NCI-H146 (cell line): ENCODE results near the gene TCF3.
"Not testable (repeated sequence)": the region's sequence is repeated elsewhere in the genome, so short reads cannot be mapped to it uniquely, and the experiment has no call there.

Experiments used
- DNase-seq: peaks from one replicate; lab custom pipeline; 2025; lab: John Stamatoyannopoulos, UW

The TCF3 gene

GRCh38 chr19:1672769-1673644, 20.6 kb upstream of the TCF3 start:
- no peak for DNase-seq

DNA sequence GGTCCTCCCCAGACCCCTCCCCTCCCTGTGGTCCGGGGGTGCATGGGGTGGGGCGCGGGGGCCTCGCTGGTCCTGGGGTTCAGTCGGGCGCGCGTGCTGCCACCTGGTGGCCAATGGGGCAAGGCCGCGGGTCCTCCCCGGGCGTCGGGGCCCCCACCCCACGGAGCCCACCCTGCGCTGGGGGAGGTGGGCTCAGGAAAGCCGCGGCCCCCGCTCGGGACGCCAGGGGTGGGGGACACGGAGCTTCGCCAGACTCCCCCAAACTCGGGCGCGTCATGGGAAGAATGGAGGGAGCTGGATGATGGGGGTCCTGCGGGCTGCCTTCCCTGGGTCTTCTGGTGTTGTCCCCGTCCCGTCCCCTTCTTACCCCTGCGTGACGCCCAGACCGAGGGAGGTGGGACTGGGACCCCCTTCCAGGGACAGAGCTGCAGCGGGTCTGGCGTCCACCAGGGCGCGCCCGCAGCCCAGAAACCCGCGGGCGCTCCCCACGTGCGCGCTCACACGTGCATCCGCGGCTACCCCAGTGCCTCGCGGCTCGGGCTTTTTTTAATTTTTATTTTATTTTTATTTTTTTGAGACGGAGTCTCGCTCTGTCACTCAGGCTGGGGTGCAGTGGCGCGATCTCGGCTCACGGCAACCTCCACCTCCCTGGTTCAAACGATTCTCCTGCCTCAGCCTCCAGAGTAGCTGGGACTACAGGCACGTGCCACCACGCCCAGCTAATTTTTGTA, 19.8 kb upstream of the TCF3 start:
- DNase-seq, result no peak

GRCh38 chr19:1671716-1672037, 19.3 kb upstream of the TCF3 start:
- no peak for DNase-seq

GRCh38 chr19:1670747-1671146, 18.3 kb upstream of the TCF3 start:
- not testable (repeated sequence) for DNase-seq

- no peak for DNase-seq
These were observed 16.3 kb upstream of the TCF3 start for GRCh38 chr19:1668486-1669270.

GRCh38 chr19:1668048-1668485, 15.7 kb upstream of the TCF3 start:
- no peak for DNase-seq

- DNase-seq, result no peak
These were observed 13.2 kb upstream of the TCF3 start for GRCh38 chr19:1665565-1666047.

DNA sequence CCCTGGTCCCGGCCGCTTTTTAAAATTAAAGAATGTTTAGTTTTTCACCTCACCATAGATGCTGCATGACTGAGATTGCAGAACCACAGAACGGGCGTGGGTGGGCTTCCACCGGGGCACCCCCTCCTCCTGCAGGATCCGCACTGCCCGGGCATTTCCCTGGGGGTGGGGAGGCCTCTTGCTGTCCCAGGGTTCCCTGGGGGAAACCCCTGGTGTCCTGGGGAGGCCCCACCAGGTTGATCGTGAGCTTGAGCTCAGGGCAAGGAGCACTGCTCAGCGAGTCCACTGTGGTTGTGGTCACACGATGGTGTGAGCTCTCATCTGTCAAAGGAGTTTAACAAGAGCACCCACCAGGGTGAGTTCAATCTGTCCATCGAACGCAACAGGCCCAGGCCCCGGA, 11.4 kb upstream of the TCF3 start:
- DNase-seq, result no peak

DNA sequence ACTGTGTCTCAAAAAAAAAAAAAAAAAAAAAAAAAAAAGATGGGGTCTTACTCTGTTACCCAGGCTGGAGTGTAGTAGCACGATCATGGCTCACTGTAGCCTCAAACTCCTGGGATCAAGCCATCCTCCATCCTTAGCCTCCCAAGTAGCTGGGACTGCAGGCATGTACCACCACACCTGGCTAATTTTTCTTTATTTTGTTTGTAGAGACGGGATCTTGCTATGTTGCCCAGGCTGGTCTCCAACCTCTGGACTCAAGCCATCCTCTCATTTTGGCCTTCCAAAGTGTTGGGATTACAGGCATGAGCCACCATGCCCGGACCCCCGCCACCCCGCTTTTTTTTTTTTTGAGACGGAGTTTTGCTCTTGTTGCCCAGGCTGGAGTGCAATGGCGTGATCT, 10.8 kb upstream of the TCF3 start:
- DNase-seq, result not testable (repeated sequence)

- no peak for DNase-seq
These were observed 9.6 kb upstream of the TCF3 start for GRCh38 chr19:1661995-1662394.

DNA sequence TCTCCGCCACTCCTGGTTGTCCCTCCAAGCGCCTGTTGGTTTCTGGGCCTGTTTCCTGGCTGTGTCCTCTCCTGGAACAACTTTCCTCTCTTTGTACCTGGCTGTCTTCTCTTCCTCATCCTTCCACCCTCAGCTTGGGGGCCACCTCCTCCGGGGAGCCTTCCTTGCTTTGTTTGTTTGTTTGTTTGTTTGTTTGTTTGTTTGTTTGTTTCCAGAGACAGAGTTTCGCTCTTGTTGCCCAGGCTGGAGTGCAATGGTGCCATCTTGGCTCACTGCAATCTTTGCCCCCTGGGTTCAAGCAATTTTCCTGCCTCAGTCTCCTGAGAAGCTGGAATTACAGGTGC, 6.6 kb upstream of the TCF3 start:
- no peak for DNase-seq

DNA sequence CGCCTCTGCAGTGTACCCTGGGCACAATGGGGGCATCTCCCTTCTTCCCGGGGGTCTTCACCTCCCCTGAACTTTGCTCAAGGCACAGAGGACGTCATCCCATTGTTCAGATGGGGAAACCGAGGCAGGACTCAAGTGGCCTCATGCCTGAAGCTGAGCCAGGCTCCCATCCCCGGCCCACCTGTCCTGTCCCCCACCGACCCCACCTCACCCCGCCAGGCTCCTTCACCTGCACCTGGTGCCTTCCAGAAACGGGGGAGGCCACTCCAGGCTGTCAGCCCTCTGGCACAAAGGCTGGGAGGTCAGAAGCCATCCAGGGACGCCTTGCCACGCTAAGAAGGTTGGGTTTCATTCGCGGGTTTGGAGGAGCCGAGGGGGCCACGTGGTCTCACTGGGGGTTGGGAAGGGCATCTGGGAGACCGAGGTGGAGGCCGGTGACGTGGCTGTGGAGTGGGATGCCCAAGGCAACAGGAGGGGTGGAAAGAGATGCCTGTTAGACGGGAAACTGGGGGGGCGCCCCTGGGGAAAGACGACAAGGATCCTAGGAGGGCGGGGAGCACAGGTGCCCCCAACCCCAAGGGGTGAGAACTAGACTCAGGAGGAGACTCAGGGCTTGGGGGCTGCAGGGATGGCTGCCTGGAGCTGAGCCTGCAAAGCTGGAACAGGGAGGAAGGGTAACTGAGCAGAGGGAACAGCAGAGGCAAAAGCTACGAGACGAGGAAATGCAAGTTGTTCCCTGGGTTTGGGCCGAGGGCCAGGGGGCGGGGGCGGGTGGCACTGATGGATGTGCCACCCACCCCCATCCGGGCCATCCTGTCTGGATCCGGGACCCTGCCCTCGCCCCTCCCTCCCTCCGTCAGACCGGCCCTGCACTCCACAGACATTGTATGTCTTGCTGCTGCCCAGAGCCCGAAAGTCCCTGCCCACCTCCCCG, 6.0 kb upstream of the TCF3 start:
- DNase-seq, result no peak

- DNase-seq, result no peak
These were observed 5.3 kb upstream of the TCF3 start for GRCh38 chr19:1657746-1658145.

GRCh38 chr19:1656988-1657536, 4.6 kb upstream of the TCF3 start:
- DNase-seq, result no peak

GRCh38 chr19:1655987-1656608, 3.7 kb upstream of the TCF3 start:
- DNase-seq, result no peak

DNA sequence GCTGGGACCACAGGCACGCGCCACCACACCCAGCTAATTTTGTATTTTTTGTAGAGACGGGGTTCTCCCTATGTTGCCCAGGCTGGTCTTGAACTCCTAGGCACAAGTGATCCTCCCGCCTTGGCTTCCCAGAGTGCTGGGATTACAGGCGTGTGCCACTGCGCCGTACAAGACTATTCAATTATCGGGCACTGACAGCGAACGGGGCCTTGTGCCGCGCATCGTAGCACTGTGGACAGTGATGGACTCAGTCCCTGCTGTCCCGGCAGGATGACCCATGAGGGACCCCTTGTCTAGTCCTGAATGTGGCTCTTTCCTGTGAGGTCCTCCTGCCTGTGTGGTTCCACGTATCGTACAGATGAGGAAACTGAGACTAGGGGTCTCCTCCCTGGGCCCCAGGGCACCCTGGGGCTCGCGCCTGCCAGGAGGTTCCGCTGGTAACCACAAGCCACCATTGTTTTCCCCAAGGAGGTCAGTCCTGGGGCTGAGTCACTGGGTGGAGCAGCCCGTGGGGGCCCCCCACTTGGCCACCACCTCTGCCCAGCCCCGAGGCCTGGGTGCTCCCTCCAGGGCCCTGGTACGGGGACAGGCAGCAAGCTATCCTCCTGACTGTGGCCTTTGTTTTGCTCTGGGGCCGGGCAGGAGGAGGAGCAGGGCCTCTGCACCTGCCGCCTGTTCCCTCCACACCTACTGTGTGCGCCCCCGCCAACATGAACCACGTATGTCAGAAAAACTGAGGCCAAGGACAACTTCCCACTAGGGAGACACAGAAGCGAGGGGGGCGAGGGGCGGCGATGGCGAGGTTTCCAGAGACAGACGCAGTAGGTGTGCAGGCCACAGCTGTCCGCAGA, 2.9 kb upstream of the TCF3 start:
- DNase-seq, result no peak

- DNase-seq, result no peak
These were observed 1.9 kb upstream of the TCF3 start for GRCh38 chr19:1654178-1654792.

- no peak for DNase-seq
These were observed 849 bp upstream of the TCF3 start for GRCh38 chr19:1653300-1653628.

- DNase-seq, result peak; percentile 33
These were observed 685 bp downstream of the TCF3 start for GRCh38 chr19:1651568-1652291.
